Gastrocnemius medialis (tissue), 4 donors: ENCODE results near the gene CLNK. TPM values are rescaled to one million over a fixed set of nuclear protein-coding genes. Genes with fewer than 3 reads are reported as not detected.
A peak's percentile ranks its signal among the peaks of the same experiment; 100 is the strongest.

Source experiments
- ATAC-seq, 2 donors: fragments of 150-250 bp; one replicate each; pipeline ENCODE4 v1.9.1; 2016
- DNase-seq, 2 donors: peaks; one replicate each; pipeline ENCODE4 v3.0.0-alpha.2; 2019
- H3K27ac ChIP-seq, 4 donors: fragments of 200-600 bp; sonication (generic); 1 replicate in 1 of 4; 2 replicates in 3 of 4; pipeline ENCODE4 v1.5.1; 2016 to 2018; ENCODE audit warnings: mild to moderate bottlenecking in 2 of 4, moderate library complexity in 1 of 4
- H3K27me3 ChIP-seq, 3 donors: fragments of 200-600 bp; sonication (generic) in 2 of 3; 1 replicate in 1 of 3; 2 replicates in 2 of 3; pipeline versions ENCODE4 v1.5.1 to v1.6.0; 2016 to 2019; ENCODE audit warnings: mild to moderate bottlenecking in 1 of 3, moderate library complexity in 1 of 3
- H3K36me3 ChIP-seq, 2 donors: fragments of 200-600 bp; sonication (generic) in 1 of 2; one replicate each; pipeline ENCODE4 v1.5.1; 2017 to 2018
- H3K4me1 ChIP-seq, 2 donors: fragments of 200-600 bp; sonication (generic) in 1 of 2; one replicate each; pipeline ENCODE4 v1.5.1; 2016 to 2017; ENCODE audit warnings: mild to moderate bottlenecking in 2 of 2
- H3K4me3 ChIP-seq, 4 donors: fragments of 200-600 bp; sonication (generic) in 3 of 4; 1 replicate in 1 of 4; 2 replicates in 3 of 4; pipeline ENCODE4 v1.5.1; 2016 to 2019; ENCODE audit warnings: mild to moderate bottlenecking in 2 of 4
- H3K9me3 ChIP-seq, 3 donors: fragments of 200-600 bp; sonication (generic) in 2 of 3; 1 replicate in 1 of 3; 2 replicates in 2 of 3; pipeline ENCODE4 v1.5.1; 2016 to 2019
- CTCF ChIP-seq, 5 experiments: fragments of 450-650 bp in 3 of 5; fragments of 200-600 bp in 2 of 5; sonication (generic) in 2 of 5; IDR thresholded peaks in 4 of 5; conservative IDR thresholded peaks in 1 of 5; 1 replicate in 4 of 5; 2 replicates in 1 of 5; pipeline ENCODE4 v1.5.1; 2016 to 2019; ENCODE audit warnings: antibody characterized with exemption in 5 of 5, mild to moderate bottlenecking in 3 of 5, moderate library complexity in 3 of 5
- POLR2A ChIP-seq, 2 donors: fragments of 450-650 bp; IDR thresholded peaks; one replicate each; pipeline ENCODE4 v1.6.1; 2017; ENCODE audit warnings: antibody characterized with exemption in 2 of 2, mild to moderate bottlenecking in 2 of 2, moderate library complexity in 2 of 2
- in situ Hi-C, 4 donors: fragments of 200-750 bp; cut with MboI; loops; one replicate each; pipeline versions ENCODE4 v1.15.0 to v1.8.0; 2017; ENCODE audit warnings: low sequenced_read_pairs in 4 of 4
- intact Hi-C: fragments of 100-400 bp; cut with DNase I; formaldehyde crosslinking; loops from one replicate; pipeline ENCODE4 v1.15.1; 2023; ENCODE audit warnings: low total_unique reads
- total RNA-seq, 4 donors: library from RNA; depleted of rRNA; stranded (reverse); fragments of >200 nt; gene quantifications; one replicate each; pipeline versions ENCODE4 v1.1.0 to v1.2.3, GENCODE V29; 2016

The CLNK gene
- total RNA-seq, 4 donors from 2014 or later: not detected

- no peak overlapping the region for H3K27ac ChIP-seq
- TF ChIP-seq CTCF (IDR thresholded peaks at IDR 0.05 in 4 of 5, conservative IDR thresholded peaks at IDR 0.05 in 1 of 5): no peak
- TF ChIP-seq POLR2A (IDR thresholded peaks at IDR 0.05): no peak
- no peaks in the 10 kb centered on the region for H3K4me1 ChIP-seq
- intact Hi-C loops (no loop called here), in situ Hi-C loops (no loop called here)
- ATAC-seq (no peak), DNase-seq (no peak)
- peak overlapping the region in 2 of 4 donors; percentile 60 to 71 for H3K4me3 ChIP-seq
- H3K27me3 ChIP-seq: peaks cover 22 to 28% (median 25%) of the 10 kb centered on the region in 3 donors
- peaks cover 0 to 13% of the 10 kb centered on the region in 2 donors for H3K36me3 ChIP-seq
- H3K9me3 ChIP-seq: no peaks in the 10 kb centered on the region
Observed at GRCh38 chr4:10458177-10458576, 226.4 kb downstream of the CLNK start.

- in situ Hi-C loops: no loop called here
- DNase-seq (peak in 1 of 2 donors; percentile 28), ATAC-seq (peak; percentile 80 to 82)
- Histone ChIP-seq H3K36me3 (peaks cover 0 to 22% of the 10 kb centered on the region in 2 donors), H3K9me3 (no peaks in the 10 kb centered on the region), H3K4me1 (no peaks in the 10 kb centered on the region), H3K27ac (peak within 1 kb of the TSS; percentile 31 to 70 (median 56)), H3K27me3 (peaks cover 21 to 22% (median 21%) of the 10 kb centered on the region in 3 donors), H3K4me3 (peak within 1 kb of the TSS; percentile 56 to 72 (median 64))
- TF ChIP-seq CTCF (IDR thresholded peaks at IDR 0.05 in 4 of 5, conservative IDR thresholded peaks at IDR 0.05 in 1 of 5) (no peak), POLR2A (IDR thresholded peaks at IDR 0.05) (peak; percentile 51 to 53)
- intact Hi-C loops: no loop called here
Observed at GRCh38 chr4:10457255-10457801, 227.2 kb downstream of the CLNK start, which contains the start of gene ZNF518B. TSS of gene ZNF518B (minus strand) at chr4:10457426. CDS start at chr4:10446328, 11,098 bp downstream.

- in situ Hi-C loops: no loop called here
- DNase-seq: peak; percentile 10 to 20
- intact Hi-C loops: no loop called here
Observed at GRCh38 chr4:10456595-10457254, 227.8 kb downstream of the CLNK start.

GRCh38 chr4:10456260-10456594, 228.3 kb downstream of the CLNK start:
- Histone ChIP-seq H3K4me3 (peak overlapping the region; percentile 56 to 72 (median 64)), H3K4me1 (no peaks in the 10 kb centered on the region), H3K27ac (peak overlapping the region; percentile 6 to 70 (median 40)), H3K36me3 (peaks cover 0 to 26% of the 10 kb centered on the region in 2 donors), H3K27me3 (peaks cover 10 to 14% (median 10%) of the 10 kb centered on the region in 3 donors), H3K9me3 (no peaks in the 10 kb centered on the region)
- intact Hi-C loops (no loop called here), in situ Hi-C loops (no loop called here)
- DNase-seq (no peak), ATAC-seq (no peak)
- TF ChIP-seq POLR2A (IDR thresholded peaks at IDR 0.05): no peak
- no peak for TF ChIP-seq CTCF (IDR thresholded peaks at IDR 0.05 in 4 of 5, conservative IDR thresholded peaks at IDR 0.05 in 1 of 5)

More at GRCh38 chr4:10456595-10457254, 227.8 kb downstream of the CLNK start:
- H3K4me3 ChIP-seq: peak overlapping the region; percentile 56 to 72 (median 64)
- ATAC-seq: peak; percentile 65 to 72
- H3K4me1 ChIP-seq: no peaks in the 10 kb centered on the region
- no peaks in the 10 kb centered on the region for H3K9me3 ChIP-seq
- no peak for TF ChIP-seq POLR2A (IDR thresholded peaks at IDR 0.05)
- TF ChIP-seq CTCF (IDR thresholded peaks at IDR 0.05 in 4 of 5, conservative IDR thresholded peaks at IDR 0.05 in 1 of 5): no peak
- H3K36me3 ChIP-seq: peaks cover 0 to 26% of the 10 kb centered on the region in 2 donors
- H3K27me3 ChIP-seq: peaks cover 15 to 17% (median 15%) of the 10 kb centered on the region in 3 donors
- peak overlapping the region; percentile 31 to 70 (median 56) for H3K27ac ChIP-seq
